HEK293 (cell line): ENCODE data around the gene ARHGAP15.

ENCODE experiments used
- CTCF ChIA-PET: fragments of 350-600 bp; formaldehyde crosslinking; extraction: SDS; loops from one replicate; lab custom pipeline; 2021; ENCODE audit warnings: antibody characterized with exemption; lab: Yijun Ruan, JAX
- POLR2A ChIA-PET: fragments of 300-600 bp; formaldehyde crosslinking; extraction: SDS; loops from one replicate; lab custom pipeline; 2020; ENCODE audit warnings: antibody characterized with exemption, inconsistent platforms; lab: Yijun Ruan, JAX
- H3K27ac ChIP-seq: fragments of 200-500 bp; sonication (Bioruptor generic); 2 replicates; pipeline ENCODE4 v1.5.1; 2014; ENCODE audit warnings: low read depth, low read length, control low read depth, inconsistent platforms; ENCODE audit errors: extremely low read depth
- H3K36me3 ChIP-seq, 2 experiments: fragments of 200-500 bp in 1 of 2; sonication (Bioruptor generic) in 1 of 2; 1 replicate in 1 of 2; 2 replicates in 1 of 2; pipeline ENCODE4 v1.5.1; 2014 to 2017; ENCODE audit warnings: inconsistent platforms in 2 of 2, low read length in 2 of 2; ENCODE audit not compliant: control insufficient read depth in 2 of 2, insufficient read depth in 1 of 2
- H3K4me1 ChIP-seq: fragments of 200-500 bp; sonication (Bioruptor generic); 2 replicates; pipeline ENCODE4 v1.5.1; 2014; ENCODE audit warnings: mild to moderate bottlenecking, low read length, inconsistent platforms; ENCODE audit not compliant: control insufficient read depth, insufficient read depth
- H3K4me3 ChIP-seq: 2 replicates; pipeline ENCODE4 v1.5.1; 2011; ENCODE audit warnings: low read depth, mild to moderate bottlenecking, control low read depth, low read length, moderate library complexity
- H3K9me3 ChIP-seq: fragments of 200-500 bp; sonication (Bioruptor generic); 2 replicates; pipeline ENCODE4 v1.5.1; 2014; ENCODE audit warnings: low read depth, low read length, inconsistent platforms; ENCODE audit not compliant: control insufficient read depth, insufficient read depth
- CTCF ChIP-seq: fragments of 450-650 bp; formaldehyde crosslinking; IDR thresholded peaks from 2 replicates; pipeline ENCODE4 v1.5.1; 2016; ENCODE audit warnings: missing biosample characterization, missing genetic modification characterization
- EGR2 ChIP-seq: fragments of 450-650 bp; formaldehyde crosslinking; IDR thresholded peaks from 2 replicates; pipeline ENCODE4 v1.5.1; 2016; ENCODE audit warnings: low read depth, missing biosample characterization, missing genetic modification characterization
- GLI2 ChIP-seq: fragments of 450-650 bp; formaldehyde crosslinking; IDR thresholded peaks from 2 replicates; pipeline ENCODE4; 2017; ENCODE audit warnings: missing biosample characterization, missing genetic modification characterization, low read depth, borderline replicate concordance
- KLF10 ChIP-seq: fragments of 450-650 bp; IDR thresholded peaks from 2 replicates; pipeline ENCODE4 v1.5.1; 2018; ENCODE audit warnings: missing biosample characterization, mild to moderate bottlenecking, missing genetic modification characterization
- PRDM1 ChIP-seq: fragments of 450-650 bp; formaldehyde crosslinking; IDR thresholded peaks from 2 replicates; pipeline ENCODE4; 2016; ENCODE audit warnings: missing biosample characterization, missing genetic modification characterization
- WT1 ChIP-seq: fragments of 450-650 bp; formaldehyde crosslinking; IDR thresholded peaks from 2 replicates; pipeline ENCODE4 v1.5.1; 2016; ENCODE audit warnings: missing biosample characterization, missing genetic modification characterization
- ZBTB17 ChIP-seq: fragments of 450-650 bp; formaldehyde crosslinking; IDR thresholded peaks from 2 replicates; pipeline ENCODE4 v1.5.1; 2016; ENCODE audit warnings: missing biosample characterization, missing genetic modification characterization
- ZFHX2 ChIP-seq: fragments of 450-650 bp; formaldehyde crosslinking; conservative IDR thresholded peaks from 2 replicates; pipeline ENCODE4 v1.5.1; 2016; ENCODE audit warnings: missing biosample characterization, missing genetic modification characterization
- ZNF112 ChIP-seq: fragments of 450-650 bp; formaldehyde crosslinking; IDR thresholded peaks from 2 replicates; pipeline ENCODE4 v1.5.0; 2017; ENCODE audit warnings: missing biosample characterization, missing genetic modification characterization
- ZNF146 ChIP-seq: fragments of 450-650 bp; formaldehyde crosslinking; IDR thresholded peaks from 2 replicates; pipeline ENCODE4 v1.5.1; 2016; ENCODE audit warnings: missing biosample characterization, missing genetic modification characterization
- ZNF16 ChIP-seq: fragments of 450-650 bp; formaldehyde crosslinking; IDR thresholded peaks from 2 replicates; pipeline ENCODE4 v1.5.1; 2016; ENCODE audit warnings: low read depth, missing biosample characterization, missing genetic modification characterization
- ZNF2 ChIP-seq: fragments of 450-650 bp; formaldehyde crosslinking; IDR thresholded peaks from 2 replicates; pipeline ENCODE4 v1.5.1; 2016; ENCODE audit warnings: missing biosample characterization, missing genetic modification characterization
- ZNF211 ChIP-seq: fragments of 450-650 bp; formaldehyde crosslinking; IDR thresholded peaks from 2 replicates; pipeline ENCODE4 v1.5.1; 2016; ENCODE audit warnings: low read depth, missing biosample characterization, missing genetic modification characterization
- ZNF266 ChIP-seq: fragments of 450-650 bp; formaldehyde crosslinking; IDR thresholded peaks from 2 replicates; pipeline ENCODE4 v1.5.1; 2016; ENCODE audit warnings: missing biosample characterization, missing genetic modification characterization, low read depth
- ZNF292 ChIP-seq: fragments of 450-650 bp; formaldehyde crosslinking; IDR thresholded peaks from 2 replicates; pipeline ENCODE4 v1.5.1; 2016; ENCODE audit warnings: low read depth, missing biosample characterization, missing genetic modification characterization, borderline replicate concordance
- ZNF341 ChIP-seq: fragments of 450-650 bp; formaldehyde crosslinking; IDR thresholded peaks from 2 replicates; pipeline ENCODE4; 2016; ENCODE audit warnings: low read depth, missing biosample characterization, missing genetic modification characterization
- ZNF350 ChIP-seq: fragments of 450-650 bp; formaldehyde crosslinking; IDR thresholded peaks from 2 replicates; pipeline ENCODE4 v1.5.0; 2017; ENCODE audit warnings: missing biosample characterization, mild to moderate bottlenecking, missing genetic modification characterization
- ZNF433 ChIP-seq: fragments of 450-650 bp; formaldehyde crosslinking; IDR thresholded peaks from 2 replicates; pipeline ENCODE4 v1.5.1; 2016; ENCODE audit warnings: missing biosample characterization, missing genetic modification characterization, low read depth
- ZNF561 ChIP-seq: fragments of 450-650 bp; IDR thresholded peaks from 2 replicates; pipeline ENCODE4 v1.5.1; 2018; ENCODE audit warnings: missing biosample characterization, missing genetic modification characterization, borderline replicate concordance
- ZNF610 ChIP-seq: fragments of 450-650 bp; formaldehyde crosslinking; IDR thresholded peaks from 2 replicates; pipeline ENCODE4 v1.5.1; 2016; ENCODE audit warnings: missing biosample characterization, missing genetic modification characterization, borderline replicate concordance
- ZNF843 ChIP-seq: fragments of 450-650 bp; formaldehyde crosslinking; IDR thresholded peaks from 2 replicates; pipeline ENCODE4 v1.5.1; 2016; ENCODE audit warnings: missing biosample characterization, missing genetic modification characterization
- TF ChIP-seq, protein P1 (sequence below): fragments of 450-650 bp; formaldehyde crosslinking; IDR thresholded peaks from 2 replicates; pipeline ENCODE4 v1.5.1; 2016; ENCODE audit warnings: missing biosample characterization, missing genetic modification characterization
- TF ChIP-seq, protein P2 (sequence below): sonication (generic); formaldehyde crosslinking; IDR thresholded peaks from 2 replicates; pipeline ENCODE4 v1.8.1; 2022; ENCODE audit warnings: mild to moderate bottlenecking, moderate library complexity, missing genetic modification reagents
- TF ChIP-seq, protein P3 (sequence below): fragments of 450-650 bp; formaldehyde crosslinking; IDR thresholded peaks from 2 replicates; pipeline ENCODE4; 2016; ENCODE audit warnings: missing biosample characterization, missing genetic modification characterization
- TF ChIP-seq, protein P4 (sequence below): fragments of 450-650 bp; formaldehyde crosslinking; IDR thresholded peaks from 2 replicates; pipeline ENCODE4 v1.5.1; 2016; ENCODE audit warnings: missing biosample characterization, missing genetic modification characterization

ARHGAP15 gene

GRCh38 chr2:143467011-143467410 is 337.8 kb downstream of the ARHGAP15 start:
- Histone ChIP-seq H3K27ac (no peak overlapping the region), H3K36me3 (no peaks in the 10 kb centered on the region), H3K4me1 (no peaks in the 10 kb centered on the region), H3K9me3 (no peaks in the 10 kb centered on the region), H3K4me3 (no peak overlapping the region)
- TF ChIP-seq WT1 (tag by site-specific recombination) (no peak), ZNF561 (no peak), EGR2 (tag by site-specific recombination) (no peak)
- ChIA-PET POLR2A (no interaction called here), CTCF (no interaction called here)

GRCh38 chr2:143468341-143468888 is 339.2 kb downstream of the ARHGAP15 start:
- no peaks in the 10 kb centered on the region for H3K4me1 ChIP-seq
- H3K36me3 ChIP-seq = no peaks in the 10 kb centered on the region
- H3K9me3 ChIP-seq = no peaks in the 10 kb centered on the region
- POLR2A ChIA-PET = no interaction called here
- TF ChIP-seq ZNF610 (tag by site-specific recombination) (no peak), ZNF146 (no peak), ZNF341 (tag by site-specific recombination) (no peak), CTCF (tag by site-specific recombination) (no peak), ZBTB17 (no peak), ZNF2 (tag by site-specific recombination) (no peak), ZNF16 (tag by site-specific recombination) (no peak), ZNF350 (tag by site-specific recombination) (no peak), ZNF211 (tag by site-specific recombination) (no peak), ZNF433 (tag by site-specific recombination) (no peak)
- TF ChIP-seq, all 188 proteins: peak for 0
- Histone ChIP-seq H3K27ac (no peak overlapping the region), H3K4me3 (no peak overlapping the region)
- CTCF ChIA-PET = no interaction called here

DNA sequence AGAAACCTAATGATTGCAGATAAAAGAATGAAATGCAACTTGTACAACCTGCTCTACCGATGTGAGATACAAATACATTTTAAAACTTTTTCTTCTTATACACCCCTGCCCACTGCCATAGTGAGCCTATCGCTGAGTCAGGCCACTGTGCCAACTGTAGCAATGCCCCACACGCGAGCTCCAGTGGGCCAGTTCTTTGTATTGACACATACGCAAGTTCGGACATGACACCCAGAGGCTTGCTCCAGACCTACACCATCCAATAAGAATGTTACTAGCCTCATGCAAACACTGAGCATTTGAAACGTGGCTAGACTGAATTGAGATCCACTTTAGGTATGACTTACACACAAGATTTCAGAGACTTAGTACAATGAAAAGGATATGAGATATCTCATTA is 340.1 kb downstream of the ARHGAP15 start:
- ChIA-PET POLR2A (no interaction called here), CTCF (no interaction called here)
- no peak overlapping the region for H3K27ac ChIP-seq
- TF ChIP-seq, protein P1, sequence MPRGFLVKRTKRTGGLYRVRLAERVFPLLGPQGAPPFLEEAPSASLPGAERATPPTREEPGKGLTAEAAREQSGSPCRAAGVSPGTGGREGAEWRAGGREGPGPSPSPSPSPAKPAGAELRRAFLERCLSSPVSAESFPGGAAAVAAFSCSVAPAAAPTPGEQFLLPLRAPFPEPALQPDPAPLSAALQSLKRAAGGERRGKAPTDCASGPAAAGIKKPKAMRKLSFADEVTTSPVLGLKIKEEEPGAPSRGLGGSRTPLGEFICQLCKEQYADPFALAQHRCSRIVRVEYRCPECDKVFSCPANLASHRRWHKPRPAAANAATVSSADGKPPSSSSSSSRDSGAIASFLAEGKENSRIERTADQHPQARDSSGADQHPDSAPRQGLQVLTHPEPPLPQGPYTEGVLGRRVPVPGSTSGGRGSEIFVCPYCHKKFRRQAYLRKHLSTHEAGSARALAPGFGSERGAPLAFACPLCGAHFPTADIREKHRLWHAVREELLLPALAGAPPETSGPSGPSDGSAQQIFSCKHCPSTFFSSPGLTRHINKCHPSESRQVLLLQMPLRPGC (tag by site-specific recombination) = no peak
- TF ChIP-seq, protein P2, sequence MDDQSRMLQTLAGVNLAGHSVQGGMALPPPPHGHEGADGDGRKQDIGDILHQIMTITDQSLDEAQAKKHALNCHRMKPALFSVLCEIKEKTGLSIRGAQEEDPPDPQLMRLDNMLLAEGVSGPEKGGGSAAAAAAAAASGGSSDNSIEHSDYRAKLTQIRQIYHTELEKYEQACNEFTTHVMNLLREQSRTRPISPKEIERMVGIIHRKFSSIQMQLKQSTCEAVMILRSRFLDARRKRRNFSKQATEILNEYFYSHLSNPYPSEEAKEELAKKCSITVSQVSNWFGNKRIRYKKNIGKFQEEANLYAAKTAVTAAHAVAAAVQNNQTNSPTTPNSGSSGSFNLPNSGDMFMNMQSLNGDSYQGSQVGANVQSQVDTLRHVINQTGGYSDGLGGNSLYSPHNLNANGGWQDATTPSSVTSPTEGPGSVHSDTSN (CRISPR knock-in tag) = no peak
- no peak for TF ChIP-seq GLI2
- TF ChIP-seq ZNF843 (tag by site-specific recombination) = no peak
- no peak for TF ChIP-seq ZFHX2
- no peak for TF ChIP-seq EGR2 (tag by site-specific recombination)
- TF ChIP-seq, protein P3, sequence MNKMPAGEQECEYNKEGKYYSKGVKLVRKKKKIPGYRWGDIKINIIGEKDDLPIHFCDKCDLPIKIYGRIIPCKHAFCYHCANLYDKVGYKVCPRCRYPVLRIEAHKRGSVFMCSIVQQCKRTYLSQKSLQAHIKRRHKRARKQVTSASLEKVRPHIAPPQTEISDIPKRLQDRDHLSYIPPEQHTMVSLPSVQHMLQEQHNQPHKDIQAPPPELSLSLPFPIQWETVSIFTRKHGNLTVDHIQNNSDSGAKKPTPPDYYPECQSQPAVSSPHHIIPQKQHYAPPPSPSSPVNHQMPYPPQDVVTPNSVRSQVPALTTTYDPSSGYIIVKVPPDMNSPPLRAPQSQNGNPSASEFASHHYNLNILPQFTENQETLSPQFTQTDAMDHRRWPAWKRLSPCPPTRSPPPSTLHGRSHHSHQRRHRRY (tag by site-specific recombination) = no peak
- TF ChIP-seq ZNF112 (tag by site-specific recombination) = no peak
- no peak for TF ChIP-seq KLF10
- no peak for TF ChIP-seq ZNF292 (tag by site-specific recombination)
- no peak for TF ChIP-seq ZNF433 (tag by site-specific recombination)
- no peak for TF ChIP-seq PRDM1 (tag by site-specific recombination)
- TF ChIP-seq, protein P4, sequence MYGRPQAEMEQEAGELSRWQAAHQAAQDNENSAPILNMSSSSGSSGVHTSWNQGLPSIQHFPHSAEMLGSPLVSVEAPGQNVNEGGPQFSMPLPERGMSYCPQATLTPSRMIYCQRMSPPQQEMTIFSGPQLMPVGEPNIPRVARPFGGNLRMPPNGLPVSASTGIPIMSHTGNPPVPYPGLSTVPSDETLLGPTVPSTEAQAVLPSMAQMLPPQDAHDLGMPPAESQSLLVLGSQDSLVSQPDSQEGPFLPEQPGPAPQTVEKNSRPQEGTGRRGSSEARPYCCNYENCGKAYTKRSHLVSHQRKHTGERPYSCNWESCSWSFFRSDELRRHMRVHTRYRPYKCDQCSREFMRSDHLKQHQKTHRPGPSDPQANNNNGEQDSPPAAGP (tag by site-specific recombination) = no peak
- no peak for TF ChIP-seq ZNF266 (tag by site-specific recombination)

More for the DNA sequence above, 340.1 kb downstream of the ARHGAP15 start:
- H3K4me3 ChIP-seq = no peak overlapping the region
- no peaks in the 10 kb centered on the region for H3K4me1 ChIP-seq
- H3K9me3 ChIP-seq = no peaks in the 10 kb centered on the region
- no peaks in the 10 kb centered on the region for H3K36me3 ChIP-seq
